Fibroblast of peridontal ligament (primary cell): ENCODE data around the gene GYS1.
"Not testable (repeated sequence)": the region's sequence is repeated elsewhere in the genome, so short reads cannot be mapped to it uniquely, and the experiment has no call there.

Source experiments
- DNase-seq: peaks from one replicate; pipeline ENCODE4 v3.0.0-alpha.2; 2010; ENCODE audit errors: extremely low read depth

The GYS1 gene

DNA sequence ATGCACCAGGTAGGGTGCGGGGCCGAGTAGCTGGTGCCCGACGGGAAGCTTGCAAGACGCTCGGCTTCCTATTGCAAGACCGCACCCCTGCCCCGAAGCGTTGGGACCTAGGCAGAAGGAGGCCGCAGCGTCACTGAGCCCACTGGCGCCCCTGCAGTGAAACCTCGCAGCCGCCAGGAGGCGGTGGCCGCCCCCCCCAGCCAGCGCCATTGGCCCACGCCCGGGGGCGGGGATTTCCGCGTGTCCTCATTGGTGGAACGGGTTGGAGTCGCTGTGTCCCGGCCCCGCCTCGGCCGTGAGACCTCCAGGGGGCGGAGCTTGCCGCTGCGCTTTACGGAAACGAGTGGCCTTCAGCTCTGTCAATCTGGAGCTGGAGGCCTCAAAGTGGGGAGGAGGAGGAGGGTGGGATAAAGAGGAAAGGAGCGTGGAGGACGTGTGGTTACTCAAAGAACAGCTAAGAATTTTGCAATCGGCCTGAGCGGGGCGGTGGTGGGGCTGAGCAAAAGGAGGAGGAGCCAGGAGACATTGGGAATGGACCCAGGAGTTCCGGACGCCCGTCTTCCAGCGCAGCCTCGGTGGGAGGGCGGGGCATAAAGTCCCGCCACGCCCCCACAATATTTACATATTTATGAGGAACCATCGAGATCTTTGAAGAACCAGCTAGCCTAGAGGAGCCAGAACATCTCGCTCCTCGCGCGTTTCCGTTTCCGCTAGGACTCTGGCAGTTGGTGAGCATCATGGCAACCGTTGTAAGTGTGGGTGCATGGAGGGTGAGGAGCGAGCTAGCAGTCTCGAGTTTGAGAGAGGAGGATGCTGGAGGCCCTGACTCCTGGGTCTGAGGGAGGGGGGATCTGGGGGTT, at the start of gene GYS1, which contains the start of gene RUVBL2:
GYS1 (minus strand) TSS at position 135 of the 860 bp plus-strand sequence. CDS start 197 bp downstream, outside the sequence.
RUVBL2 (plus strand) TSS at position 713 of the 860 bp plus-strand sequence; CDS start at position 738, 25 bp downstream.
- peak; percentile 99 for DNase-seq

DNA sequence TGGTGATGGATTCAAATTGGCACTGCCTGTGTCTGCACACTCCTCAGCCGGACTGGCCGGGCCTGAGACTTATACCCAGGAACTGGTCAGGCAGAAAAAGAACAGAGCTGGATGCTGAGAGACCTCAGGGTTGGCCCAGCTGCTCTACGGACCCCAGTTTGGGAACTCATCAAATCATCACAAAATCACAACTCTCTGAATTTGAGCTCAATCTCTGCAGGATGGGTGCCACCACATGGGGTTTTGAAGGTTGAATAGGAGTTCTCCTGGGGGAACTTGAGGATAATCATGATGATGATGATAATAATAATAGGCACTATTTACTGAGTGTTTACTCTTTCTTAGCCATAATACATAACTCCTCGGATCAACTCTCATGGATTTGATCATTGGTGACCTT, 49.6 kb upstream of the GYS1 start:
- DNase-seq = not testable (repeated sequence)

DNA sequence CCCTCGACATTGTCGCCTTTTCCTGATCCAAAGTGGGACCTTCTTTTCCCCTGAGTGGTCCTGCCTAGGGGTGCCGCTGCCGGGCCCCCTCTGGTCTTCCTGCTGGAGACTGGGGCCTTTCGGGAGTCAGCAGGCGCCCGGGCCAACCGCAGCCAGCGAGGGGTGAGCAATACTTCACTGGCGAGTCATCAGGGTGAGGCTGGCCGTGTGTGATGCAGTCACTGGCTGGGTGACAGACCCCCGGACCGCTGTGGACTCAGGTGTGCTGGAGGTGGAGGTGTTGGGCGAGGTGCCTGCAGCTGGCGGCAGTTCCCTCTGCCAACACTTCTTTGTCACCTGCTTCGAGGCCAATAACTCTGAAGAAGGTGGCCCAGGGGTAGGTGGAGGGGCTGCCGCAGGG, 49.1 kb upstream of the GYS1 start:
- no peak for DNase-seq

DNA sequence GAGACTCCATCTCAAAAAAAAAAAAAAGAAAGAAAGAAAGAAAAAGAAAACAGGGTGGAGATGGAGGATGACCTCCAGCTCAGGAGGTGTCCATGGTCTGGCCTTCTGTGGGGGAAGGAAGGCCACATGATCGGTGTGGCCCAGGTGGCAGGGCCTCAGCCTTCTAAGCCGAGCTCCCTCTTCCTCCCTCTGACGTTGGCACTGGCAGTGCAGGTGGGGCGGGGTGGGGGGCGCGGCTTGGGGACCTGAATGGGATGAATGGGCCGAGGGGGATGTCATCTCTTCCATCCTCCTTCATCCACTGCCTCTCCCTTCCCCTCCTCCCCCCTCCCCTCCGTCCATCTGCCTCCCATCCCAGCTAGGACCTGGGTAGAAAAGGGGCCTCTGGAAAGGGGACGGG, 46.6 kb upstream of the GYS1 start:
- not testable (repeated sequence) for DNase-seq

DNA sequence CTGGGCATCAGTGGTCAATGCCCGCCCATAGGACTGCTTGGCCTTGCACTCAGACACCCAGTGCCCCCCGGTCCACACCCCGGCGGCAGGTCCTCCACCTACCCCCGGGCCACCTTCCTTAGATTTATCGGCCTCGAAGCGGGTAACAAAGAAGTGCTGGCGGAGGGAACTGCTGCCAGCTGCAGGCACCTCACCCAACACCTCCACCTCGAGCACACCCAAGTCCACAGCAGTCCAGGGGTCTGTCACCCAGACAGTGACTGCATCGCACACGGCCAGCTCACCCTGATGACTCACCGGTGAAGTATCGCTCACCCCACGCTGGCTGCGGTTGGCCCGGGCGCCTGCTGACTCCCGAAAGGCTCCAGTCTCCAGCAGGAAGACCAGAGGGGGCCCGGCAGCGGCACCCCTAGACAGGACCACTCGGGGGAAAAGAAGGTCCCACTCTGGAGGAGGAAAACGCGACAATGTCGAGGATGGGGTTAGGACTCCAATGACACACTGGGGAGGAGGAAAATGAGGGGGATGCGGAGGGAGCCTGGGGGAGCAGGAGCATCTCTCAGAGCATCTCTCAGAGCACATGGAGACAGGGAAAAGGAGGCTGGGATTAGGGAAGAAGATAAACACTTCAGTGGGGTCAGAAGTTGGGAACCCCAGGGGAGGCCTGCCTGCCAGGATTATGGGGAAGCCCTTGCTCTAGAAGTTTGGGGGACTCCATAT, 45.6 kb upstream of the GYS1 start:
- not testable (repeated sequence) for DNase-seq

DNA sequence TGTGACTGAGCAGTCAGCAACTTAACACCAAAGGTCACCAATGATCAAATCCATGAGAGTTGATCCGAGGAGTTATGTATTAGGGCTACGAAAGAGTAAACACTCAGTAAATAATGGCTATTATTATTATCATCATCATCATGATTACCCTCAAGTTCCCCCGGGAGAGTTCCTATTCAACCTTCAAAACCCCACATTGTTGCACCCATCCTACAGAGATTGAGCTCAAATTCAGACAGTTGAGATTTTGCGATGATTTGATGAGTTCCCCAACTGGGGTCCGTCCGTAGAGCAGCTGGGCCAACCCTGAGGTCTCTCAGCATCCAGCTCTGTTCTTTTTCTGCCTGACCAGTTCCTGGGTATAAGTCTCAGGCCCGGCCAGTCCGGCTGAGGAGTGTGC, 45.0 kb upstream of the GYS1 start:
- not testable (repeated sequence) for DNase-seq

DNA sequence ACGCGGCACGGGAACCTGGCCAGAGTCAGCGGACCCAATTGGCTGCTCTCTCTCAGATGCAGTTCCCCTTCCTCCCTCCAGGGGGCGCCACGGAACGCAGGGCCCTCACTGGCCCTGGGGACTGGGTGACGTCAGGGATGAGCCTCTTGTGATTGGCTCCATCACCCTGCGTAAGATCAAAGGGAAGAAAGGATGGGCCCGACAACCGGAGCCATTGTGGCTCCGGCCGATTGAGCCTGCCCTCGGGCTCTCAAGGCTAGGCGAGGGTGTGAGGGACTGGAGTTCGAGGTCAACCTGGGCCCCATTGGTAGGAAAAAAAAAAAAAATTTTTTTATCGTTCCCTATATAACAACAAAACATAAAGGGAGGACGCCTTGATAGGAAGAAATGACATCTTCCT, 43.7 kb upstream of the GYS1 start, which contains the start of gene CGB1:
CGB1 (minus strand) TSS at position 81 of the 400 bp plus-strand sequence. CDS start 184 bp downstream, outside the sequence.
- not testable (repeated sequence) for DNase-seq

DNA sequence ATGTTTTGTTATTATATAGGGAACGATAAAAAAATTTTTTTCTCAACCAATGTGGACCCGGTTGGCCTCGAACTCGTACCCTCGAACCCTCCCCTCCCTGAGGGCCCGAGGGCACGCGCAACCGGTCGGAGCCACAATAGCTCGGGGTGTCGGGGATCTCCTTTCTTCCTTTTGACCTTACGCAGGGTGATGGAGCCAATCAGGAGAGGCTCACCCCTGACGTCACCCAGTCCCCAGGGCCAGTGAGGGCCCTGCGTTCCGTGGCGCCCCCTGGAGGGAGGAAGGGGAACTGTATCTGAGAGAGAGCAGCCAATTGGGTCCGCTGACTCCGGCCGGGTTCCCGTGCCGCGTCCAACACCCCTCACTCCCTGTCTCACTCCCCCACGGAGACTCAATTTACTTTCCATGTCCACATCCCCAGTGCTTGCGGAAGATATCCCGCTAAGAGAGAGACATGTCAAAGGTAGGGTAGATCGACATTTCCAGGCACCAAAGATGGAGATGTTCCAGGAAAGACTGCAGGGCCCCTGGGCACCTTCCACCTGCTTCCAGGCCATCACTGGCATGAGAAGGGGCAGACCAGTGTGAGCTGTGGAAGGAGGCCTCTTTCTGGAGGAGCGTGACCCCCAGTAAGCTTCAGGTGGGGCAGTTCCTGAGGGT, 38.7 kb upstream of the GYS1 start, which contains the start of gene CGB2:
CGB2 (plus strand) TSS at position 249 of the 660 bp plus-strand sequence; CDS start at position 455, 206 bp downstream.
- not testable (repeated sequence) for DNase-seq

DNA sequence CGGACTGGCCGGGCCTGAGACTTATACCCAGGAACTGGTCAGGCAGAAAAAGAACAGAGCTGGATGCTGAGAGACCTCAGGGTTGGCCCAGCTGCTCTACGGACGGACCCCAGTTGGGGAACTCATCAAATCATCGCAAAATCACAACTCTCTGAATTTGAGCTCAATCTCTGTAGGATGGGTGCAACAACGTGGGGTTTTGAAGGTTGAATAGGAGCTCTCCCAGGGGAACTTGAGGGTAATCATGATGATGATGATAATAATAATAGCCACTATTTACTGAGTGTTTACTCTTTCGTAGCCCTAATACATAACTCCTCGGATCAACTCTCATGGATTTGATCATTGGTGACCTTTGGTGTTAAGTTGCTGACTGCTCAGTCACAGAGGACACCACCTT, 37.2 kb upstream of the GYS1 start:
- not testable (repeated sequence) for DNase-seq

DNA sequence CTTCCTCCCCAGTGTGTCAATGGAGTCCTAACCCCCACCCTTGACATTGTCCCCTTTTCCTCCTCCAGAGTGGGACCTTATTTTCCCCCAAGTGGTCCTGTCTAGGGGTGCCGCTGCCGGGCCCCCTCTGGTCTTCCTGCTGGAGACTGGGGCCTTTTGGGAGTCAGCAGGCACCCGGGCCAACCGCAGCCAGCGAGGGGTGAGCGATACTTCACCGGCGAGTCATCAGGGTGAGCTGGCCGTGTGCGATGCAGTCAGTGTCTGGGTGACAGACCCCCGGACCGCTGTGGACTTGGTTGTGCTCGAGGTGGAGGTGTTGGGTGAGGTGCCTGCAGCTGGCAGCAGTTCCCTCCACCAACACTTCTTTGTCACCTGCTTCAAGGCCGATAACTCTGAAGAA, 36.6 kb upstream of the GYS1 start:
- not testable (repeated sequence) for DNase-seq

DNA sequence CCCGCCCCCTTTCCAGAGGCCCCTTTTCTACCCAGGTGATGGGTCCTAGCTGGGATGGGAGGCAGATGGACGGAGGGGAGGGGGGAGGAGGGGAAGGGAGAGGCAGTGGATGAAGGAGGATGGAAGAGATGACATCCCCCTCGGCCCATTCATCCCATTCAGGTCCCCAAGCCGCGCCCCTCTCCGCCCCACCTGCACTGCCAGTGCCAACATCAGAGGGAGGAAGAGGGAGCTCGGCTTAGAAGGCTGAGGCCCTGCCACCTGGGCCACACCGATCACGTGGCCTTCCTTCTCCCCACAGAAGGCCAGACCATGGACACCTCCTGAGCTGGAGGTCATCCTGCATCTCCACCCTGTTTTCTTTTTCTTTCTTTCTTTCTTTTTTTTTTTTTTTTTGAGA, 35.6 kb upstream of the GYS1 start:
- not testable (repeated sequence) for DNase-seq

DNA sequence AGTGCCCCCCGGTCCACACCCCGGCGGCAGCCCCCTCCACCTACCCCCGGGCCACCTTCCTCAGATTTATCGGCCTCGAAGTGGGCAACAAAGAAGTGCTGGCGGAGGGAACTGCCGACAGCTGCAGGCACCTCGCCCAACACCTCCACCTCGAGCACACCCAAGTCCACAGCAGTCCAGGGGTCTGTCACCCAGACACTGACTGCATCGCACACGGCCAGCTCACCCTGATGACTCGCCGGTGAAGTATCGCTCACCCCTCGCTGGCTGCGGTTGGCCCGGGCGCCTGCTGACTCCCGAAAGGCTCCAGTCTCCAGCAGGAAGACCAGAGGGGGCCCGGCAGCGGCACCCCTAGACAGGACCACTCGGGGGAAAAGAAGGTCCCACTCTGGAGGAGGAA, 32.5 kb upstream of the GYS1 start:
- DNase-seq = not testable (repeated sequence)

DNA sequence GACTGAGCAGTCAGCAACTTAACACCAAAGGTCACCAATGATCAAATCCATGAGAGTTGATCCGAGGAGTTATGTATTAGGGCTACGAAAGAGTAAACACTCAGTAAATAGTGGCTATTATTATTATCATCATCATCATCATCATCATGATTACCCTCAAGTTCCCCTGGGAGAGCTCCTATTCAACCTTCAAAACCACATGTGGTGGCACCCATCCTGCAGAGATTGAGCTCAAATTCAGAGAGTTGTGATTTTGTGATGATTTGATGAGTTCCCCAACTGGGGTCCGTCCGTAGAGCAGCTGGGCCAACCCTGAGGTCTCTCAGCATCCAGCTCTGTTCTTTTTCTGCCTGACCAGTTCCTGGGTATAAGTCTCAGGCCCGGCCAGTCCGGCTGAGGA, 32.0 kb upstream of the GYS1 start:
- not testable (repeated sequence) for DNase-seq

DNA sequence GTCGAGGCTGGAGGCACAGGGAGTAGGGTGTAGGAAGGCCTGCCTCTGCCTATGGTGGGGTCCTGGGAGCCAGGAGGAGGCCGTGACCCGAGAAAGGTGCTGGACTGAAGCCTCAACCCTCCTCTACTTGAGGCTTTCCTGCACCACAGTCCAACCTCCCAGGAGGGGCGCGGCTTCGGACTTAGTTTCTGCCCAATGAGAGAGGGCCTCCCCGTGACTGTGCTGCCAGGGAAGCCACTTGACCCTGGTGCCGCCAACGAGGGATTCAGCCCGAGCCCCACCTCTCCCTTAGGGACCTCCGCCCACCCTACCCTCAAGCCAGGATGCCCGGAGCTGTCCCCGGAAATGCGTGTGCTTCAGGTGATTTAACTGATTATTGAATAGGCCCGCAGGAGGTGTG, 31.1 kb upstream of the GYS1 start, which contains the start of gene CGB3:
CGB3 (minus strand) TSS at position 101 of the 400 bp plus-strand sequence. CDS start 362 bp downstream, outside the sequence.
- DNase-seq = not testable (repeated sequence)

DNA sequence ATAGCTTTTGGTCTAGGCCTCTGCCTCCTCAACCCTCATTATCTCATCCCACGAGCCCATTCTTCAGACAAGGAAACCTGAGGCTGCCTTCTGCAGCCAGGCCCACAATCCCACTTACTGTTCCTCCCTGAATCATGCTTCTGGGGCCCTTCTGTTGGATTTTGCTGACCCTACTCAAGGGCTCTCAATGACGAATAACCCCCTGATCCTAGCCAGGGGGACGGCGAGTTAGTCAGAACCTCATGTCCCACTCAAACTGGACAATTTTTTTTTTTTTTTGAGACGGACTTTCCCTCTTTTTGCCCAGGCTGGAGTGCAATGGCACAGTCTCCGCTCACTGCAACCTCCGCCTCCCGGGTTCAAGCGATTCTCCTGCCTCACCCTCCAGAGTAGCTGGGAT, 29.0 kb upstream of the GYS1 start:
- no peak for DNase-seq

DNA sequence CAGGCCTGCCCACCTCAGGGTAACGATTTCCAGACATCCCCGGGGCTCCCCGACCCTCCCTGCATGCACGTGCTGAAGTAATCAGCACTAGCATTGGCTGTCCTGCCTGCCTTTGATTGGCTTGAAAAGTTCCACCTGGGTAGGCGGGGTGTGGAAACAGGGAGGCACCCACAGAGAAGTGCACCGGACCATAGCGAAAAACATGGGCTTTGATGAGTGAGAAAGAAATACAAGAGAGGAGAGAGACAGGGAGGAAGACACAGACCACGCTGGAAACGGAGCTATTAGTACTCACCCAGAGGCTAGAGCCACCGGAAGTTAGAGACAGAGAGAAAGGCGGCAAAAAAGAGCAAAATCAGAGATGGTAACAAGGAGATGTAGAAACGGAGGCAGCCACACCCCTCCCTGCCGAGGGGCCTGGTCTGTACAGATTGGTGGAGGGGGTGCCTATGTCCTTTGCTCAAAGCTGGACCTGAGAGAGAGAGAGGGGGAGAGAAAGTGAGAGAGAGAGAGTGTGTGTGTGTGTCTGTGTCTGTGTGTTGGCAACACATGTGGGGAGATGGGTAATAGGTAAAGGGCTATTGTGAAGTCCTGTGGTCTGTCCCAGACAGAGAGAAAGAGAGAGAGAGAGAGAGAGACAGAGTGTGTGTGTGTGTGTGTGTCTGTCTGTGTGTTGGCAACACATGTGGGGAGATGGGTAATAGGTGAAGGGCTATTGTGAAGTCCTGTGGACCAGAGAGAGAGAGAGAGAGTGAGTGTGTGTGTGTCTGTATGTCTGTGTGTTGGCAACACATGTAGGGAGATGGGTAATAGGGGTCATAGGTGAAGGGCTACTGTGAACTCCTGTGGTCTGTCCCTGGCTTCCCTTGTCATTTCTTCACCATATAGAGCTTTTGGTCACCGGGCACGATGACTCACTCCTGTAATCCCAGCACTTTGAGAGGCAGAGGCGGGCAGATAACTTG, 28.1 kb upstream of the GYS1 start:
- peak; percentile 7 for DNase-seq

DNA sequence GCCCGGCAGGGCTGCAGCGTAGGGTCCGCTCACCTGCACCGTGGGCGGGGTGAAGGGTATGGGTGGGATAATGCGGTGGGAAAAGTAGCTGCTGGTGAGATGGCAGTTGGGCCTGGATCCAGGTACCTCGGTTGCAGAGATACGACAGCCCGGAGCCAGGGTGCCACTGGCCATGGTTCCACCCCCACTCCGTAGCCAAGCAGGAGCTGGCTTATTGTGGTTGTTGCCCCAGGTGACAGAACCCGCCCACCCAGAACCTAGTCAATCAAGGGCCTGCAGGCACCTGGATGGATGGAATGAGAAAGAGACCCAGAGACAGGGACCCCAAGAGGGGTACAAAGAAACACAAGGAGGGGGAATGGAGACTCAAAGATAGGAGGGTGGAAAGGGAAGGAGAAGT, 27.2 kb upstream of the GYS1 start:
- no peak for DNase-seq

DNA sequence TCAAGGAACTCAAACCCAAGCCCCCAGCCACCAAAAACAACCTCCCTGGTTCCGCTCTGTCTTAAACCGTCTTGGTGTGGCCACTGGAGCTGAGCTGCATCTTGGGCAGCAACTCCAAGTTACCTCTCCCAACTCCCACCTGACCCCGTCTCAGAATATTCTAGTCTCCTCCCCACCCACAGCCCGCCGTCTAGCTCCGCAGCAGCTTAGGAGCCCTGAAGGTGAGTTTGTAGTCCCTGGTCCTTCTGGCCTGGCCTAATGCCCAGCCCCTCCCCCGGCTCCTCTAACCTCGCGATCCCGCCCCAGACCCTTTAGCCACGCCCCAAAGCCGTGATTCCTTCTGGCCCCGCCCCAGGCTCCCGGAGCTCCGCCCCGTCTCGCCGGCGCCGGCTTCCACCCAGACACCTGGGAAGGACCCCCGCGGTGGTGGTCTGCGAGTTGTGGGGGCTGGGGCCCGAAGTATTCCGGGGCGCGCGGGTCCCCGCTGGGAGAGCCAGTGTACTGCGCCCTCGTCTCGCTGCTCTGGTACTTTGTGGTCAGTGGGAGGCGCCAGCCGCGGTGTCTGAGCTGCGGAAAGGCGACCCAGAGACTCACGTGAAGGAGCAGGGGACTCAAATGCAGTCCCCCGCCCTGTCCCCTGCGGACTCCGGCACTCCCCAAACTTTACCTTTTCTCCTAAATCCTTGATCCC, 26.3 kb upstream of the GYS1 start:
- DNase-seq = peak; percentile 11

DNA sequence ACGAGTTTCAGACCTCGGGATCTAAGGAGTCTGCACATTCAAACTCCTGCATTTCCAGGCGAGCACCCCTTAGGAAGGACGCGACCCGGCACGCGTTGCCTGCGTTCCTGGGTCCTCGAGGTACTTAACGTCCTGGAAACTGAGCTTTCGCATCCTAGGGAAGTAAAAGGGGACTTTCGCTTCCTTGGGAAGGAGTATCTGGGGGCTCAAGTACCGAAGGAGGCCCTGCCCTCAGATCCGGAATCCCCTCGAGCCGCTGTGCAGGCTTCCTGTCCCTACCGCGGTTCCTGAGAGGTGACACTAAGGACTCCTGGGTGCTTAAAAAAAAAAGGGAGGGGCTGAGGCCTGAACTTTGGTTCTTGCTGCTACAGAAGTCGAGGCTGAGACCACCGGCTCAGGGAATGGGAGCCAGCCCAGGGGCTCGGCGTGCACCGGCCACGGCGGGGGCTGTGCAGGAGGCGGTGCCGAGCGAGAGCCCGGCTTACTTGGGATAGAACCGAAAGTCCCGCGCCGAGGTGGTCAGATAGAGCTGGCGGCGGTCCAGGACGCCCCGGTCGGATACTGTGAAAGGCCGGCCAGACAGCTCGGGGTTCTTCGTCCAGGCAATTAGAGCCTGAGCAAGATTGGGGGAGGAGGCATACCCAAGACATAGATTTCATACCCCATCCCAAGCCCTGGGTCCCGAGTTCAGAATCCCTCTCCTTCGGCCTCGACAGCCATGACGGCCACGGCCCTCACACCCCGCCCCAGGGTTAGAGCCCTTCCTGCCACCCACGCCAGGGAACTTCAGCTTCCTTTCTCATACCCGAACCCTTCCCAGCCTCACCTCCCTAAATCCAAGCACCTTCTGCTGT, 25.5 kb upstream of the GYS1 start:
- DNase-seq = peak; percentile 2
